GM12891 (cell line): Measurements from ENCODE around the gene PTPDC1.
"Not testable (repeated sequence)": the region's sequence is repeated elsewhere in the genome, so short reads cannot be mapped to it uniquely, and the experiment has no call there.

Experiments used
- DNase-seq: peaks from one replicate; pipeline ENCODE4 v3.0.0; 2011; ENCODE audit warnings: low spot score; ENCODE audit not compliant: insufficient read length
- FAIRE-seq: peaks from 2 replicates; lab custom pipeline; 2011; peaks lifted over from hg19 to GRCh38; lab: Jason Lieb, UNC
- PAX5 ChIP-seq: IDR thresholded peaks from 2 replicates; pipeline ENCODE4 v1.6.1; 2011; ENCODE audit warnings: low read length, moderate library complexity, mild to moderate bottlenecking; ENCODE audit not compliant: insufficient read depth, severe bottlenecking
- POLR2A ChIP-seq: IDR thresholded peaks from 2 replicates; pipeline ENCODE4 v1.6.1; 2011; ENCODE audit warnings: low read depth, low read length, control low read depth
- POLR2AphosphoS5 ChIP-seq: IDR thresholded peaks from 2 replicates; pipeline ENCODE4 v1.6.1; 2011; ENCODE audit warnings: low read depth, low read length, control low read depth
- POU2F2 ChIP-seq: IDR thresholded peaks from 2 replicates; pipeline ENCODE4 v1.6.1; 2011; ENCODE audit warnings: low read depth, mild to moderate bottlenecking, control low read depth, low read length, moderate library complexity
- SPI1 ChIP-seq: IDR thresholded peaks from 2 replicates; pipeline ENCODE4 v1.6.1; 2011; ENCODE audit warnings: low read depth, low read length, control low read depth
- TAF1 ChIP-seq: IDR thresholded peaks from 2 replicates; pipeline ENCODE4 v1.6.1; 2011; ENCODE audit warnings: low read depth, low read length, control low read depth

Gene PTPDC1

GRCh38 chr9:94085062-94085639, 887 bp downstream of the PTPDC1 start:
- DNase-seq = no peak
- no peak for FAIRE-seq
- TF ChIP-seq TAF1 = no peak
- TF ChIP-seq SPI1 = no peak
- no peak for TF ChIP-seq POLR2A
- TF ChIP-seq POLR2AphosphoS5 = no peak
- TF ChIP-seq PAX5 = no peak
- TF ChIP-seq POU2F2 = no peak

GRCh38 chr9:94086486-94087345, 2.5 kb downstream of the PTPDC1 start:
- no peak for DNase-seq

GRCh38 chr9:94094219-94095145, 10.2 kb downstream of the PTPDC1 start:
- not testable (repeated sequence) for DNase-seq, FAIRE-seq

More at GRCh38 chr9:94086486-94087345, 2.5 kb downstream of the PTPDC1 start:
- no peak for FAIRE-seq
- TF ChIP-seq POLR2AphosphoS5 = no peak

GRCh38 chr9:94096819-94097577, 12.7 kb downstream of the PTPDC1 start:
- DNase-seq (no peak), FAIRE-seq (no peak)
- no peak for TF ChIP-seq SPI1
- TF ChIP-seq PAX5 = no peak
- no peak for TF ChIP-seq POLR2AphosphoS5
- TF ChIP-seq POLR2A = no peak
- TF ChIP-seq TAF1 = no peak
- TF ChIP-seq POU2F2 = no peak

- no peak for FAIRE-seq
- no peak for TF ChIP-seq POU2F2
- no peak for TF ChIP-seq PAX5
- TF ChIP-seq TAF1 = no peak
- no peak for TF ChIP-seq POLR2A
- no peak for TF ChIP-seq POLR2AphosphoS5
- TF ChIP-seq SPI1 = no peak
- no peak for DNase-seq
Measured at GRCh38 chr9:94097788-94098414, 13.6 kb downstream of the PTPDC1 start.

- no peak for DNase-seq
- no peak for FAIRE-seq
- TF ChIP-seq SPI1 (no peak), TAF1 (no peak), POU2F2 (no peak), PAX5 (no peak), POLR2AphosphoS5 (no peak), POLR2A (no peak)
Measured at GRCh38 chr9:94100152-94100879, 16.1 kb downstream of the PTPDC1 start.

- DNase-seq (no peak), FAIRE-seq (no peak)
- TF ChIP-seq PAX5 (no peak), POU2F2 (no peak), TAF1 (no peak), SPI1 (no peak), POLR2A (no peak), POLR2AphosphoS5 (no peak)
Measured at GRCh38 chr9:94101162-94101853, 17.0 kb downstream of the PTPDC1 start.

- no peak for DNase-seq
- no peak for FAIRE-seq
- TF ChIP-seq TAF1 = no peak
- no peak for TF ChIP-seq SPI1
- no peak for TF ChIP-seq POLR2A
- no peak for TF ChIP-seq PAX5
- no peak for TF ChIP-seq POU2F2
- TF ChIP-seq POLR2AphosphoS5 = no peak
Measured at GRCh38 chr9:94108584-94108983, 24.3 kb downstream of the PTPDC1 start.
